Neuronal stem cell (in vitro differentiated cells): Measurements from ENCODE around the gene SEC62. TPM values are rescaled to one million over a fixed set of nuclear protein-coding genes. Genes with fewer than 3 reads are reported as not detected.
A peak's percentile ranks its signal among the peaks of the same experiment; 100 is the strongest.

Experiments
- DNase-seq: peaks from one replicate; pipeline ENCODE4 v3.0.0-alpha.2; 2013; ENCODE audit warnings: low spot score
- H2AFZ ChIP-seq: one replicate; pipeline ENCODE4 v1.6.1; 2013; ENCODE audit warnings: mild to moderate bottlenecking, low read length, inconsistent platforms
- H2AK5ac ChIP-seq: 2 replicates; pipeline ENCODE4 v1.6.1; 2013; ENCODE audit warnings: low read depth, mild to moderate bottlenecking, inconsistent platforms, low read length, moderate library complexity, mixed read lengths
- H2BK120ac ChIP-seq: 2 replicates; pipeline ENCODE4 v1.6.1; 2013; ENCODE audit warnings: low read depth, mild to moderate bottlenecking, inconsistent platforms, low read length, moderate library complexity, mixed read lengths
- H2BK12ac ChIP-seq: one replicate; pipeline ENCODE4 v1.6.1; 2013; ENCODE audit warnings: low read length, inconsistent platforms
- H2BK15ac ChIP-seq: 2 replicates; pipeline ENCODE4 v1.6.1; 2013; ENCODE audit warnings: mild to moderate bottlenecking, low read length, inconsistent platforms, mixed read lengths
- H2BK5ac ChIP-seq: one replicate; pipeline ENCODE4 v1.6.1; 2013; ENCODE audit warnings: inconsistent platforms, mild to moderate bottlenecking, low read length, moderate library complexity
- H3K14ac ChIP-seq: one replicate; pipeline ENCODE4 v1.6.1; 2013; ENCODE audit warnings: low read length, inconsistent platforms
- H3K18ac ChIP-seq: 2 replicates; pipeline ENCODE4 v1.6.1; 2013; ENCODE audit warnings: low read length, inconsistent platforms
- H3K23ac ChIP-seq: 2 replicates; pipeline ENCODE4 v1.6.1; 2013; ENCODE audit warnings: low read depth, mild to moderate bottlenecking, mixed read lengths, low read length, inconsistent platforms; ENCODE audit not compliant: poor library complexity
- H3K27ac ChIP-seq: replicated peaks from 3 replicates; pipeline ENCODE4 v1.5.1; 2013; ENCODE audit warnings: low read length, inconsistent platforms
- H3K27me3 ChIP-seq, 3 experiments: 2 replicates each; pipeline ENCODE4 v1.6.1; 2013; ENCODE audit warnings: low read length in 3 of 3, mild to moderate bottlenecking in 2 of 3, inconsistent platforms in 1 of 3, low read depth in 1 of 3, mixed read lengths in 1 of 3, moderate library complexity in 1 of 3; ENCODE audit not compliant: control insufficient read depth in 3 of 3, insufficient read depth in 3 of 3
- H3K36me3 ChIP-seq, 2 donors: replicated peaks in 1 of 2; 2 replicates each; pipeline ENCODE4 v1.6.1; 2013; ENCODE audit warnings: low read length in 2 of 2; ENCODE audit not compliant: control insufficient read depth in 2 of 2, insufficient read depth in 2 of 2
- H3K4ac ChIP-seq: 2 replicates; pipeline ENCODE4 v1.6.1; 2013; ENCODE audit warnings: inconsistent platforms, mild to moderate bottlenecking, low read length, moderate library complexity
- H3K4me1 ChIP-seq, 2 donors: 1 replicate in 1 of 2; 2 replicates in 1 of 2; pipeline ENCODE4 v1.6.1; 2013; ENCODE audit warnings: low read length in 2 of 2, low read depth in 1 of 2; ENCODE audit not compliant: control insufficient read depth in 2 of 2, insufficient read depth in 1 of 2
- H3K4me2 ChIP-seq: one replicate; pipeline ENCODE4 v1.6.1; 2013; ENCODE audit warnings: mild to moderate bottlenecking, low read length, inconsistent platforms; ENCODE audit not compliant: insufficient read depth, poor library complexity, severe bottlenecking
- H3K4me3 ChIP-seq, 2 donors: 2 replicates each; pipeline ENCODE4 v1.5.1; 2013; ENCODE audit warnings: low read length in 2 of 2, mild to moderate bottlenecking in 2 of 2, inconsistent platforms in 1 of 2, moderate library complexity in 1 of 2
- H3K79me1 ChIP-seq: one replicate; pipeline ENCODE4 v1.6.1; 2013; ENCODE audit warnings: low read depth, mild to moderate bottlenecking, inconsistent platforms, low read length, moderate library complexity
- H3K9ac ChIP-seq: one replicate; pipeline ENCODE4 v1.6.1; 2013; ENCODE audit warnings: mild to moderate bottlenecking, low read depth, low read length, inconsistent platforms; ENCODE audit not compliant: poor library complexity
- H3K9me3 ChIP-seq, 2 donors: replicated peaks in 1 of 2; 2 replicates each; pipeline versions ENCODE3 to v1.6.1; 2013; ENCODE audit warnings: low read length in 2 of 2, mild to moderate bottlenecking in 2 of 2, inconsistent platforms in 1 of 2, low read depth in 1 of 2, mixed read lengths in 1 of 2, moderate library complexity in 1 of 2; ENCODE audit not compliant: control insufficient read depth in 2 of 2, insufficient read depth in 1 of 2
- H4K8ac ChIP-seq: one replicate; pipeline ENCODE4 v1.6.1; 2013; ENCODE audit warnings: low read depth, mild to moderate bottlenecking, inconsistent platforms, low read length, moderate library complexity
- H4K91ac ChIP-seq: one replicate; pipeline ENCODE4 v1.6.1; 2013; ENCODE audit warnings: low read length, low read depth, mild to moderate bottlenecking, inconsistent platforms; ENCODE audit not compliant: poor library complexity
- WGBS, 2 donors: extraction: QIAGEN DNeasy Blood & Tissue Kit; methylation state at CpG; one replicate each; pipeline ENCODE4 v1.1.7; 2013; ENCODE audit warnings: missing lambda C conversion rate in 2 of 2, mixed read lengths in 1 of 2; ENCODE audit not compliant: insufficient read length in 2 of 2, insufficient replicate concordance in 1 of 2; ENCODE audit errors: extremely low coverage in 2 of 2; 5-methylcytosine and 5-hydroxymethylcytosine counted together
- polyA plus RNA-seq, 2 experiments: library from polyadenylated mRNA; stranded (reverse); fragments of 200-250 nt; gene quantifications; one replicate each; pipeline ENCODE4 v1.2.3, GENCODE V29; 2013

Gene SEC62, protein sequence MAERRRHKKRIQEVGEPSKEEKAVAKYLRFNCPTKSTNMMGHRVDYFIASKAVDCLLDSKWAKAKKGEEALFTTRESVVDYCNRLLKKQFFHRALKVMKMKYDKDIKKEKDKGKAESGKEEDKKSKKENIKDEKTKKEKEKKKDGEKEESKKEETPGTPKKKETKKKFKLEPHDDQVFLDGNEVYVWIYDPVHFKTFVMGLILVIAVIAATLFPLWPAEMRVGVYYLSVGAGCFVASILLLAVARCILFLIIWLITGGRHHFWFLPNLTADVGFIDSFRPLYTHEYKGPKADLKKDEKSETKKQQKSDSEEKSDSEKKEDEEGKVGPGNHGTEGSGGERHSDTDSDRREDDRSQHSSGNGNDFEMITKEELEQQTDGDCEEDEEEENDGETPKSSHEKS
- polyA plus RNA-seq (2013, experiment 1 of 2), result 236 TPM
- 248 TPM for polyA plus RNA-seq (2013, experiment 2 of 2)

DNA sequence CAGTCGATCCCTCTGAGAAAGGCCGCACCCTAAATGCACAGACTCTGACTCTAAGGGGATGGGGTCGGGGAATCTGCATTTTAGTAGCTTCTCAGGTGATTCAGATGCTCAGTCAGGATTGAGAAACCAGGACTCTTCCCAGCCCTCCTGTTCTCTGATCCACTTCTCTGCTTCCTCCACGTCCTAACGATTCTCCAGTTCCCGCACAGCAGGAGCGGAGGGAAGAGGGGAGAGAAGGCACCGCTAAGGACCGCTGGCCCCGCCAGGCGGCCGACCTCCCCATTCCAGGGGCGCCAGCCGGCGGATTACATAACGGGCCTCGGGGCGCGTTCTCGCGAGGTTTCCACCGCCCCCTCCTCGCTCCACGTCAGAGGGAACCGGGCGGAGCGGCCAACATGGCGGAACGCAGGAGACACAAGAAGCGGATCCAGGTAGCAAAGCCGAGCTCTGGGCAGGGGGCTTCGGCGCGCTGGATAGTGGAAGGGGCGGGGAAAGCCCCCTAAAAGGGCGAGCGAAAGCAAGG, at the start of gene SEC62:
SEC62 (plus strand) TSS at position 380 of the 523 bp plus-strand sequence; CDS start at position 396, 16 bp downstream.
- Histone ChIP-seq H3K18ac (peak within 1 kb of the TSS; percentile 92), H3K27ac (peak within 1 kb of the TSS; percentile 83), H3K79me1 (no peaks in the 10 kb centered on the region), H3K4me3 (peak within 1 kb of the TSS; percentile 71 to 97), H3K27me3 (peaks cover 0 to 22% (median 0%) of the 10 kb centered on the region in 3 experiments), H3K4me1 (no peaks in the 10 kb centered on the region), H4K8ac (no peak within 1 kb of the TSS), H2AFZ (peak within 1 kb of the TSS; percentile 93), H3K9ac (peak within 1 kb of the TSS; percentile 92), H2AK5ac (peak within 1 kb of the TSS; percentile 29), H3K14ac (no peak within 1 kb of the TSS), H2BK5ac (peak within 1 kb of the TSS; percentile 88), H2BK12ac (peak within 1 kb of the TSS; percentile 44), H3K4ac (no peak within 1 kb of the TSS), H3K9me3 (peaks cover 0 to 4% of the 10 kb centered on the region in 2 donors), H2BK15ac (no peak within 1 kb of the TSS), H2BK120ac (no peak within 1 kb of the TSS), H4K91ac (no peak within 1 kb of the TSS), H3K36me3 (peaks cover 0 to 24% of the 10 kb centered on the region in 2 donors), H3K23ac (peak within 1 kb of the TSS; percentile 52), H3K4me2 (peak within 1 kb of the TSS; percentile 78)
- DNase-seq, result peak; percentile 93
- WGBS, 2 donors, result no CpG with 5 or more reads among the region's 37 CpGs

DNA sequence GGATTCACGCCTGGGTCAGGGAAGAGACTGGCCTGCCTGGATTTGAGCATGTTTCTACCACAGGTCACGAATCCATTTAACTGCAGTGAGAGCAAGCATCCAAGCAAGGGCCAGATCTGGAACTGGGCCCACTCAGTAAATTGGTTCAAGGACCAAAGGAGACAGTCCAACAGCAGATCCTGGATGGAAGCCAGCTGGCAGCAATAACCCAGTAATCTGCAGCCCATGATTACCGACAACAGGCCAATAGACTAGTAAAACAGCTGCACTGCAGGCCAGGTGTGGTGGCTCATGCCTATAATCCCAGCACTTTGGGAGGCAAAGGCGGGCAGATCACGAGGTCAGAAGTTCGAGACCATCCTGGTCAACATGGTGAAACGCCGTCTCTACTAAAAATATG, 43.4 kb upstream of the SEC62 start:
- no peak overlapping the region for H4K8ac ChIP-seq
- H3K79me1 ChIP-seq, result no peaks in the 10 kb centered on the region
- H3K27ac ChIP-seq, result no peak overlapping the region
- no peak overlapping the region for H2AFZ ChIP-seq
- H3K36me3 ChIP-seq, result no peaks in the 10 kb centered on the region
- H2BK120ac ChIP-seq, result no peak overlapping the region
- no peaks in the 10 kb centered on the region for H3K9me3 ChIP-seq
- H3K4me1 ChIP-seq, result no peaks in the 10 kb centered on the region
- no CpG with 5 or more reads among the region's 8 CpGs for WGBS, 2 donors
- H2BK5ac ChIP-seq, result no peak overlapping the region
- no peak overlapping the region for H3K4me3 ChIP-seq
- H3K4me2 ChIP-seq, result no peak overlapping the region
- H3K14ac ChIP-seq, result no peak overlapping the region
- H2BK12ac ChIP-seq, result no peak overlapping the region
- H3K27me3 ChIP-seq, result no peaks in the 10 kb centered on the region
- no peak overlapping the region for H3K18ac ChIP-seq
- H3K23ac ChIP-seq, result no peak overlapping the region
- no peak overlapping the region for H2BK15ac ChIP-seq
- no peak overlapping the region for H4K91ac ChIP-seq
- DNase-seq, result no peak
- no peak overlapping the region for H3K4ac ChIP-seq
- no peak overlapping the region for H3K9ac ChIP-seq
- no peak overlapping the region for H2AK5ac ChIP-seq

- H2AFZ ChIP-seq, result no peak overlapping the region
- H2BK15ac ChIP-seq, result no peak overlapping the region
- no peak for DNase-seq
- H4K8ac ChIP-seq, result no peak overlapping the region
- H3K27ac ChIP-seq, result no peak overlapping the region
- no CpG with 5 or more reads among the region's 1 CpG for WGBS, 2 donors
- no peak overlapping the region for H2BK5ac ChIP-seq
- H2BK120ac ChIP-seq, result no peak overlapping the region
- H2BK12ac ChIP-seq, result no peak overlapping the region
- no peaks in the 10 kb centered on the region for H3K27me3 ChIP-seq
- H4K91ac ChIP-seq, result no peak overlapping the region
- H3K4me3 ChIP-seq, result no peak overlapping the region
- H3K79me1 ChIP-seq, result no peaks in the 10 kb centered on the region
- H3K9ac ChIP-seq, result no peak overlapping the region
- H3K18ac ChIP-seq, result no peak overlapping the region
- no peak overlapping the region for H2AK5ac ChIP-seq
- no peaks in the 10 kb centered on the region for H3K36me3 ChIP-seq
- H3K4me1 ChIP-seq, result peaks cover 0 to 2% of the 10 kb centered on the region in 2 donors
- no peaks in the 10 kb centered on the region for H3K9me3 ChIP-seq
- no peak overlapping the region for H3K23ac ChIP-seq
- H3K4ac ChIP-seq, result no peak overlapping the region
- no peak overlapping the region for H3K4me2 ChIP-seq
- no peak overlapping the region for H3K14ac ChIP-seq
Measured at GRCh38 chr3:169923831-169924230, 42.8 kb upstream of the SEC62 start.

DNA sequence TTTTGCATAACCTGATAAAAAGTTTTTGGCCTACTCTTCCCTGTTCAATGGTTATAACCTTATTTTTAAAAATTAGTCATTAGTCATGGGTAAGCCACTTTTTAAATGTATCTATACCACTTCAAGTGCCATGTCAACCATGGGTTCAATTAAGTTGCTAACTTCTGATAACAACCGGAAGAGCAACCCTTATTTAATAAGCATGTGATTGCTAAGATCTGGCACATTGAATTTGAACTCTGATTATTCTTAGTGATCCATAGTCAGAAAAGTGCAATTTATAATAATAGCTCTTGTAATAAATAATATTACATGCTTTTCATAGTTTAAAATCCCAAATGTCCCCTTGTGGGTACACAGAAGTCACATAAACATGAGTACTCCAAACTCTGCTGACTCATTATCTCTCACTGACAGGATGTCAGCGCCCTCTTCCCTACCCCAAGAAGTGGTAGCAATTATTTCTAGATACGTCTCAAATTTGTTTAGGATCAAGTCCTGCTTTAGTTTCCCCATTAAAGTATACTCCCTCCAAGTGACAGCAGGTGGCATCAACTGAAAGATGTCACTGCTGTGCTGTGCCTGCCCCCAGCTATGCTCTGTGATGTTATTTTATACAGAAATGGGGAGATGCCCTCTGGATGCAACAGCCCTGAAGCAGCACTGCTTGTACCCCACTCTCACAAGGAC, 36.6 kb upstream of the SEC62 start:
- H3K9me3 ChIP-seq, result no peaks in the 10 kb centered on the region
- no peak for DNase-seq
- H3K14ac ChIP-seq, result no peak overlapping the region
- no peak overlapping the region for H2BK120ac ChIP-seq
- no peak overlapping the region for H2AFZ ChIP-seq
- no peak overlapping the region for H2BK15ac ChIP-seq
- no peaks in the 10 kb centered on the region for H3K79me1 ChIP-seq
- H2BK5ac ChIP-seq, result no peak overlapping the region
- no peak overlapping the region for H4K91ac ChIP-seq
- no peak overlapping the region for H3K23ac ChIP-seq
- H3K18ac ChIP-seq, result no peak overlapping the region
- H3K4me1 ChIP-seq, result peaks cover 0 to 4% of the 10 kb centered on the region in 2 donors
- H3K4ac ChIP-seq, result no peak overlapping the region
- peaks cover 0 to 19% (median 0%) of the 10 kb centered on the region in 3 experiments for H3K27me3 ChIP-seq
- no peak overlapping the region for H3K9ac ChIP-seq
- no peak overlapping the region for H4K8ac ChIP-seq
- no peak overlapping the region for H2BK12ac ChIP-seq
- H3K4me2 ChIP-seq, result no peak overlapping the region
- H2AK5ac ChIP-seq, result no peak overlapping the region
- H3K27ac ChIP-seq, result no peak overlapping the region
- H3K36me3 ChIP-seq, result no peaks in the 10 kb centered on the region
- WGBS, 2 donors, result no CpG with 5 or more reads among the region's 3 CpGs
- H3K4me3 ChIP-seq, result no peak overlapping the region
